Aorta (tissue), 5 donors: ENCODE data around the gene RAB4B. TPM values are rescaled to one million over a fixed set of nuclear protein-coding genes. Genes with fewer than 3 reads are reported as not detected.
A peak's percentile ranks its signal among the peaks of the same experiment; 100 is the strongest.
"Not testable (repeated sequence)": the region's sequence is repeated elsewhere in the genome, so short reads cannot be mapped to it uniquely, and the experiment has no call there.

Experiments
- ATAC-seq: fragments of 200-7000 bp; cut with Tn5 transposase; one replicate; pipeline ENCODE4 v1.9.1; 2022; ENCODE audit warnings: moderate library complexity; ENCODE audit not compliant: low FRiP score
- DNase-seq, 2 donors: peaks; one replicate each; pipeline ENCODE4 v3.0.0-alpha.2; 2020
- H3K27ac ChIP-seq, 2 donors: one replicate each; pipeline ENCODE4 v1.5.1; 2013; ENCODE audit warnings: low read length in 2 of 2, mild to moderate bottlenecking in 2 of 2, moderate library complexity in 2 of 2, control low read depth in 1 of 2, inconsistent platforms in 1 of 2, low read depth in 1 of 2
- H3K27me3 ChIP-seq, 2 donors: one replicate each; pipeline ENCODE4 v1.6.1; 2013; ENCODE audit warnings: control low read depth in 1 of 2, low read length in 1 of 2, mild to moderate bottlenecking in 1 of 2, moderate library complexity in 1 of 2; ENCODE audit not compliant: insufficient read depth in 2 of 2, control insufficient read depth in 1 of 2
- H3K36me3 ChIP-seq, 2 donors: one replicate each; pipeline ENCODE4 v1.6.1; 2013; ENCODE audit warnings: control low read depth in 1 of 2, low read length in 1 of 2, mild to moderate bottlenecking in 1 of 2; ENCODE audit not compliant: insufficient read depth in 2 of 2, control insufficient read depth in 1 of 2
- H3K4me1 ChIP-seq, 2 donors: one replicate each; pipeline ENCODE4 v1.6.1; 2013; ENCODE audit warnings: low read length in 2 of 2, control low read depth in 1 of 2, mild to moderate bottlenecking in 1 of 2, moderate library complexity in 1 of 2; ENCODE audit not compliant: insufficient read depth in 2 of 2, control insufficient read depth in 1 of 2
- H3K4me3 ChIP-seq, 2 donors: one replicate each; pipeline ENCODE4 v1.5.1; 2013; ENCODE audit warnings: low read length in 2 of 2, control low read depth in 1 of 2, mild to moderate bottlenecking in 1 of 2
- H3K9me3 ChIP-seq: one replicate; pipeline ENCODE4 v1.6.1; 2013; ENCODE audit warnings: mild to moderate bottlenecking, low read length; ENCODE audit not compliant: control insufficient read depth
- WGBS, 2 donors: extraction: QIAGEN DNeasy Blood & Tissue Kit; methylation state at CpG; one replicate each; pipeline ENCODE4 v1.1.7; 2013; 5-methylcytosine and 5-hydroxymethylcytosine counted together
- intact Hi-C, 2 donors: fragments of 100-400 bp; cut with DNase I; formaldehyde crosslinking; loops; one replicate each; pipeline versions ENCODE4 v1.14.2 to v1.15.0; 2022
- polyA plus RNA-seq, 2 donors: library from polyadenylated mRNA; stranded (reverse); fragments of 200-250 nt; gene quantifications; one replicate each; pipeline ENCODE4 v1.2.3, GENCODE V29; 2013
- total RNA-seq, 2 donors: library from RNA; stranded (reverse); fragmentation: NEBNext Ultra II Directional; extraction: Animal tissue kit (Norgen Biotek cat#: 25700); gene quantifications; one replicate each; pipeline ENCODE4 v1.2.1, GENCODE V29; 2021
- donor health status: healthy with polysubstance abuse.
- donor health status: Bipolar disorder and iron deficiency.
- donor health status: DM: no; HTN: no; CAD: no.
- donor health status: DM: no; HTN: no; CAD: no.
- donor health status: DM: yes; HTN: yes; CAD: no.

Gene RAB4B
- total and polyA plus RNA-seq, 4 donors = 19.3 to 67.2 (median 30.7) TPM

DNA sequence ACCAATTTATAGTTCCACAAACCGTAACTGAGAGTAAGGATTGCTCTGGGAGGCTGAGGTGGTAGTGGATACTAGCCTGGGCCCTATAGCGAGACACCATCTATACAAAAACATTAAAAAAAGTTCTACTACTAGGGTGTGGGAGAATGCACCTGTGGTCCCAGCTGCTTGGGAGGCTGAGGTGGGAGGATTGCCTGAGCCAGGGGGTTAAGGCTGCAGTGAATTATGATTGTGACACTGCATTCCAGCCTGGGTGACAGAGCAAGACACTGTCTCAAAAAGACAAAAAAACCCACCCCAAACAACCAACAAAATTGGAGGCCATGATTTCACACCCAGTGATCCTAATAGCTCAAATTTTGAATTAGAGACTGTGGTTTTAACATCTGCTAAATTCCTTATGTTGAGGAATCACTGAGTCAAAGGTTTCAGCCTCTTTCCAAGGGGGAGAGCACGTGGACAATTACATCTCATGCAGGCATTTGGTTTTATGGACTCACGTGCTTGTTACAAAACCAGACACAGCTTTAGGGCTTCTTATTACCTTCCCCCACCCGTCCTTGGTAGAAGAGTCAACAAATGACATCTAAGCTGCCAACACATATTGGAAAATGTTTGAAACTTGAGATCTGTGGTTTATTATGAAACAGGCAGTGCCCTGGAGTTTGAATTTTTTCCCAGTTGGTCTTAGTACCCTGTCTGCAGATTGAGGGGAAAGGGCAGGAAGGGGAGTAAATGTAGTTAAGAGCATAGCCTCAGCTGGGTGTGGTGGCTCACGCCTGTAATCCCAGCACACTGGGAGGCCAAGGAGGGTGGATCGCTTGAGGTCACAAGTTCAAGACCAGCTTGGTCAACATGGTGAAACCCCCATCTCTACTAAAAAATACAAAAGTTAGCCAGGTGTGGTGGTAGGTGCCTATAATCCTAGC lies 53.7 kb downstream of the RAB4B start:
- no peaks in the 10 kb centered on the region for H3K9me3 ChIP-seq
- peaks cover 0 to 3% of the 10 kb centered on the region in 2 donors for H3K36me3 ChIP-seq
- 74 to 78% methylated on average over 7 of the region's 7 CpGs for WGBS, 2 donors
- no peaks in the 10 kb centered on the region for H3K4me1 ChIP-seq
- no peak overlapping the region for H3K4me3 ChIP-seq
- DNase-seq = no peak
- no peaks in the 10 kb centered on the region for H3K27me3 ChIP-seq
- intact Hi-C loops = no loop called here
- ATAC-seq = no peak
- no peak overlapping the region for H3K27ac ChIP-seq

DNA sequence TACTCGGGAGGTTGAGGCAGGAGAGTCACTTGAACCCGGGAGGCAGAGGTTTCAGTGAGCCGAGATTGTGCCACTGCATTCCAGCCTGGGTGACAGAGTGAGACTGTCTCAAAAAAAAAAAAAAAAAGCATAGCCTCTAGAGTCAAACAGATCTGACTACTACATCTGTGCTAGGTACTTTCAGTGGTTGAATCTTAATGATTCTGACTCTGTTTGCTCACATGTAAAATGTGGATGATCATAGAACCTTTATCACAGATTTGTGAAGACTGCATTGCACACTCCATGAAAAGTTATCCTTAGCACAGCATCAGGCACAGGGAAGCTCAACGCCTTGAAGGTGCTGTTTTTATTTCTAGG lies 54.4 kb downstream of the RAB4B start:
- ATAC-seq, intact Hi-C loops, H3K27me3 ChIP-seq, H3K4me1 ChIP-seq, H3K4me3 ChIP-seq, H3K9me3 ChIP-seq, H3K27ac ChIP-seq, DNase-seq, H3K36me3 ChIP-seq: not testable (repeated sequence)
- 77 to 81% methylated on average over 4 of the region's 4 CpGs for WGBS, 2 donors

DNA sequence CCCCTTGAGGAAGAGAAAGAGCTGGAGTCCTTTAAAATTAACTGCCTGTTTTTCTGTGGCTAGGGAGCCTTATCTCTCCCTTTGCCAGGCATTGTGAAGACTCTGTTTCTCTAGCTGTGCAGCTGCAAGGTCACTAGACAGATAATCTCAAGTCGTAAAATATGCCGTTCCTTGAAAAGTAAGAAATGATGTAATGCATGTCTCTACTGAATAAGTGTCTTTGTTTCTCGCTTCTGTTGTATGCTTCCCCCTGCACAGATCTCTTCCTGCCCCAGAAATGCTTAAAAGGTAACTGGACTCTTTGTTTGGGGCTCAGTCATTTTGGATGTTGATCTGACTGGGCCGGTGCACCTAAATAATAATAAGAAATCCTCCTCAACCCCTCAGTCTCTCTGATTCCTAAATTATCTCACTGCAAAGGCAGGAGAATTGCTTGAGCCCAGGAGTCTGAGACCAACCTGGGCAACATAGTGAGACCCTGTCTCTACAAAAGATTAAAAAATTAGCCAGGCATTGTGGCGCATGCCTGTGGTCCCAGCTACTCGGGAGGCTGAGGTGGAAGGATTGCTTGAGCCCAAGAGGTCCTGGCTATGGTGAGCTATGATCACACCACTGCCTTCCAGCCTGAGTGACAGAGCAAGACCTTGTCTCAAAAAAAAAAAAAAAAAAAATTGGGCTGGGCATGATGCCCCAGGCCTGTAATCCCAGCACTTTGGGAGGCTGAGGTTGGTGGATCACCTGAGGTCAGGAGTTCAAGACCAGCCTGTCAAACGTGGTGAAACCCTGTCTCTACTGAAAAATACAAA lies 55.9 kb downstream of the RAB4B start:
- H3K36me3 ChIP-seq, intact Hi-C loops, ATAC-seq, DNase-seq, H3K4me1 ChIP-seq, H3K4me3 ChIP-seq, H3K27me3 ChIP-seq, H3K9me3 ChIP-seq, H3K27ac ChIP-seq: not testable (repeated sequence)
- WGBS, 2 donors = 57 to 60% methylated on average over 7 of the region's 7 CpGs

DNA sequence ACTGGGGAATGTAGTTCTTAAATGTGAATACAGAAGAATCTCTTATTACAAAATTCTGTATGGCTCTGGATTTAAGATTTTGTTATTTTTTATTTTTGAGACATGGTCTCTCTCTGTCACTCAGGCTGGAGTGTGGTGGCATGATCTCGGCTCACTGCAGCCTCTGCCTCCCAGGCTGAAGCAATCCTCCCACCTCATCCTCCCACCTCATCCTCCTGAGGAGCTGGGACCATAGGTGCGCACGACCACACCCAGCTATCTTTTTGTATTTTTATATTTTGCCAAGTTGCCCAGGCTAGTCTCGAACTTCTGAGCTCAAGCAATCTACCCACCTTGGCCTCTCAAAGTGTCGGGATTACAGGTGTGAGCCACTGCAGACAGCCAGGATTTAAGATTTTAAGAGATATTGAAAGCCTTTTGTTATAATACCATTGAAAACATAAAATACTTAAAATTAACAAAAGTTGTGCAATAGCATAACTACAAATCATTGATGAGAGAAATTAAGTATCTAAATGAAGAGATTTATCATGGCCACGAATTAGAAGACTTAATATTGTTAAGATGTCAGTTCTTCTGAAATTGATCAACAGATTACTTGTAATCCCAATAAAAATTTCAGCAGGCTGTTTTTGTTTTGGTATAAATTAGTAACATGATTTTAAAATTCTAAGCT lies 58.8 kb downstream of the RAB4B start:
- DNase-seq (no peak), ATAC-seq (no peak)
- Histone ChIP-seq H3K27me3 (no peaks in the 10 kb centered on the region), H3K4me1 (no peaks in the 10 kb centered on the region), H3K36me3 (no peaks in the 10 kb centered on the region), H3K27ac (no peak overlapping the region), H3K9me3 (no peaks in the 10 kb centered on the region), H3K4me3 (no peak overlapping the region)
- intact Hi-C loops = no loop called here
- WGBS, 2 donors = 84 to 86% methylated on average over 6 of the region's 6 CpGs

DNA sequence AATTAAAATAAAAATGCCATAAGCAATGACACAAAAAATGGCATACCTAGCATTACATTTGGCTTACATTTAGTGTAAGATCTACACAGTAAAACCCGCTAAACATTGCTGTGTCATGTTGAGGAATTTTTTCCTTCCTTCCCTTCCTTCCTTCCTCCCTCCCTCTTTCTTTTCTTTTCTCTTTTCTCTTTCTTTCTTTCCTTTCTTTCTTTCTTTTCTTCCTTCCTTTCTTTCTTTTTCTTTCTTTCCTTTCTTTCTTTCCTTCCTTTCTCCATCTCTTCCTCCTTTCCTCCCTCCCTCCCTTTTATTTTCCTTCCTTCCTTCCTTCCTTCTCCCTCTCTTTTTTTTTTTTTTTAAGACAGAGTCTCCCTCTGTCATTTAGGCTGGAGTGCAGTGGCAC lies 60.4 kb downstream of the RAB4B start:
- ATAC-seq, H3K9me3 ChIP-seq, H3K4me3 ChIP-seq, intact Hi-C loops, H3K36me3 ChIP-seq, DNase-seq, H3K4me1 ChIP-seq, H3K27ac ChIP-seq, H3K27me3 ChIP-seq: not testable (repeated sequence)
- 57 to 67% methylated on average over 1 of the region's 1 CpG for WGBS, 2 donors

DNA sequence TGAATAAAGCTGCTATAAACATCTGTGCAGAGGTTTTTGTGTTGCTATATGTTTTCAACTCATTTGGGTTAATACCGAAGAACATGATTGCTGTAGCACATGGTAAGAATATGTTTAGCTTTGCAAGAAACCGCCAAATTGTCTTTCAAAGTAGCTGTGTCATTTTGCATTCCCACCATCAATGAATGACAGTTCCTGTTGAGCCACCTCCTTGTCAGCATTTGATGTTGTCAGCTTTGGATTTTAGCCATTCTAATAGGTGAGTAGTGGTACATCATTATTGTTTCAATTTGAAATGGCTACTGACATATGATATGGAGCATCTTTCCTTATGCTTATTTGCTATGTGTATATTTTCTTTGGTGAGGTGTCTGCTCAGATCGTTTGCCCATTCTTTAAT lies 64.0 kb downstream of the RAB4B start:
- H3K27ac ChIP-seq, intact Hi-C loops, H3K4me3 ChIP-seq, ATAC-seq, H3K9me3 ChIP-seq, H3K27me3 ChIP-seq, H3K4me1 ChIP-seq, H3K36me3 ChIP-seq, DNase-seq: not testable (repeated sequence)
- 93 to 94% methylated on average over 2 to 3 of the region's 3 CpGs for WGBS, 2 donors

DNA sequence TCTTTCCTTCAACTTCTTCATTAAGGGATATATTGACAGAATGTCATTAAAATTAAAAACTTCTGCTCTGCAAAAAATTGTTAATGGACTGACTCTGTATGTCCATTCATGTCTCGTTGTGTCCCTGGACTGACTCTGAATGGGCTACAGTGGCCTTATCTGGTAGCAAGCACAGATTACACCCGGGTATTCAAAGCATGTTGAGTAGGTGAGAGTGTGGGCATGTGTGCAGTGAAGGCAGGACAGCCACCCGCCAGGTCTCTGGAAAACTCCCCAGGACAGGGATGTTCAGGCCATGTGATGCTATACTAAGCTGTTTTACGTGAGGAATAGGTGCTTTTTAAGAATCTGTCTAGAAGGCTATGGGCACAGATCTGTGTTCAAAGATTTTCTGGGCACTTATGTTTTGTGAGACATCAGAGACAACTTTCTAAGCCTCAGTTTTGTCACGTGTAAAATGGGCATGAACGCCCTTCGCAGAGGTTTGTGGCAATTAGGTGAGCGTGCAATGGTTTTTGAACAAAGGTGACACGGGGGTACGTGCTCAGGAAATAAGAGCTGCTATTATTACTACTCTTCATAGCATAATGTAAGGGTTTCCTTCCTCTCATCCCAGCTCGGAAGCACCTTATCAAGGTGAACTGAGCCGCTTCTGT lies 65.1 kb downstream of the RAB4B start:
- intact Hi-C loops, H3K27ac ChIP-seq, H3K4me3 ChIP-seq, DNase-seq, H3K4me1 ChIP-seq, H3K9me3 ChIP-seq, H3K36me3 ChIP-seq, ATAC-seq, H3K27me3 ChIP-seq: not testable (repeated sequence)
- WGBS, 2 donors = 55 to 60% methylated on average over 9 to 10 of the region's 12 CpGs

DNA sequence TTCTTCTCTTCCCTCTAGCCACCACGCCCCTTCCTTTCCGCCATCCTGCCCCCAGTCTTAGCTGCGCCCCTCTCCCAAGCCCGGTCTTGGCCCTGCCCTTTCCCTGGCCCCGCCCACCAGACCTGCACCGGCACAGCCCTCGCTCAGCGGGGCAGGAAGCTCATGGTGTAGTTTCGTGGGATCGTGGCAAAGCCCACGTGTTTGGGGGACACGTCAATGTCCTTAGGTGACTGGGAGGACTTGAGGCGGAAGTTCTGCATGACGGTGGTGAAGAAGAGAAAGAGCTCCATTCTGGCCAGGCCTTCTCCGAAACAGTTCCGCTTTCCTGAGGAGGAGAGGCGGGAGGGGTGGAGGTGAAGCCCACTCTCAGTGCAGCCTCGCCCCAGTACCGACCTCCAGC lies 65.6 kb downstream of the RAB4B start:
- intact Hi-C loops, H3K27me3 ChIP-seq, H3K4me1 ChIP-seq, H3K4me3 ChIP-seq, H3K27ac ChIP-seq, DNase-seq, H3K9me3 ChIP-seq, H3K36me3 ChIP-seq: not testable (repeated sequence)
- ATAC-seq = peak; percentile 70
- 4 to 6% methylated on average over 14 to 16 of the region's 19 CpGs for WGBS, 2 donors
